HFFc6 (cell line): Measurements from ENCODE around the gene MRPL46. TPM values are rescaled to one million over a fixed set of nuclear protein-coding genes. Genes with fewer than 3 reads are reported as not detected.

Experiments
- DNase-seq: peaks from one replicate; pipeline ENCODE4 v3.0.0-alpha.2; 2018
- H3K27ac Mint-ChIP-seq: 2 replicates; pipeline ENCODE4 v1.8.0; 2020; ENCODE audit warnings: mild to moderate bottlenecking, mixed read lengths
- H3K27me3 Mint-ChIP-seq: 2 replicates; pipeline ENCODE4 v1.8.0; 2021; ENCODE audit warnings: mild to moderate bottlenecking, moderate library complexity, mixed read lengths; ENCODE audit not compliant: insufficient read depth
- H3K36me3 Mint-ChIP-seq: 2 replicates; pipeline ENCODE4 v1.8.0; 2021; ENCODE audit warnings: low read depth, mixed read lengths
- H3K4me1 Mint-ChIP-seq: 2 replicates; pipeline ENCODE4 v1.8.0; 2020; ENCODE audit warnings: low read depth, mixed read lengths
- H3K4me3 Mint-ChIP-seq: 2 replicates; pipeline ENCODE4 v1.8.0; 2020; ENCODE audit warnings: mild to moderate bottlenecking, moderate library complexity, mixed read lengths
- H3K9me3 Mint-ChIP-seq: 2 replicates; pipeline ENCODE4 v1.8.0; 2020; ENCODE audit warnings: mild to moderate bottlenecking, mixed read lengths
- CTCF ChIP-seq: fragments of 200-600 bp; sonication (generic); IDR thresholded peaks from 2 replicates; pipeline ENCODE4 v1.5.0; 2021; ENCODE audit warnings: antibody characterized with exemption, mild to moderate bottlenecking
- total RNA-seq, 6 experiments: library from RNA; stranded (reverse); fragmentation: NEBNext Ultra II Directional; extraction: Animal tissue kit (Norgen Biotek cat#: 25700); gene quantifications; 2 replicates in 1 of 6; 3 replicates in 5 of 6; pipeline ENCODE4 v1.2.3, GENCODE V29; 2021

MRPL46 gene
- total RNA-seq, 6 experiments from 2014 or later = 27.3 to 31.3 (median 29.0) TPM

- H3K27ac Mint-ChIP-seq = no peak overlapping the region
Observed at GRCh38 chr15:88430051-88430450, 37.1 kb downstream of the MRPL46 start.

GRCh38 chr15:88428805-88429605 is 38.2 kb downstream of the MRPL46 start:
- no peak overlapping the region for H3K27ac Mint-ChIP-seq
- H3K27me3 Mint-ChIP-seq = peaks cover 23% of the 10 kb centered on the region
- H3K36me3 Mint-ChIP-seq = no peaks in the 10 kb centered on the region
- H3K4me3 Mint-ChIP-seq = no peak overlapping the region
- no peak for DNase-seq
- no peak for TF ChIP-seq CTCF
- no peaks in the 10 kb centered on the region for H3K9me3 Mint-ChIP-seq
- H3K4me1 Mint-ChIP-seq = no peaks in the 10 kb centered on the region

More at GRCh38 chr15:88430051-88430450, 37.1 kb downstream of the MRPL46 start:
- no peaks in the 10 kb centered on the region for H3K9me3 Mint-ChIP-seq
- H3K36me3 Mint-ChIP-seq = no peaks in the 10 kb centered on the region
- H3K27me3 Mint-ChIP-seq = peaks cover 23% of the 10 kb centered on the region
- no peak overlapping the region for H3K4me3 Mint-ChIP-seq
- no peaks in the 10 kb centered on the region for H3K4me1 Mint-ChIP-seq
- no peak for DNase-seq
- no peak for TF ChIP-seq CTCF

GRCh38 chr15:88428053-88428452 is 39.1 kb downstream of the MRPL46 start:
- DNase-seq = no peak
- H3K27me3 Mint-ChIP-seq = peaks cover 18% of the 10 kb centered on the region
- H3K36me3 Mint-ChIP-seq = no peaks in the 10 kb centered on the region
- H3K4me3 Mint-ChIP-seq = no peak overlapping the region
- no peaks in the 10 kb centered on the region for H3K9me3 Mint-ChIP-seq
- no peak for TF ChIP-seq CTCF
- no peak overlapping the region for H3K27ac Mint-ChIP-seq
- H3K4me1 Mint-ChIP-seq = no peaks in the 10 kb centered on the region

- H3K27me3 Mint-ChIP-seq = peaks cover 17% of the 10 kb centered on the region
Observed at GRCh38 chr15:88426304-88426703, 40.9 kb downstream of the MRPL46 start.

GRCh38 chr15:88423331-88423730 is 43.9 kb downstream of the MRPL46 start:
- H3K9me3 Mint-ChIP-seq = no peaks in the 10 kb centered on the region
- no peak for DNase-seq
- H3K27ac Mint-ChIP-seq = no peak overlapping the region
- peaks cover 7% of the 10 kb centered on the region for H3K27me3 Mint-ChIP-seq
- TF ChIP-seq CTCF = no peak
- no peak overlapping the region for H3K4me3 Mint-ChIP-seq
- H3K36me3 Mint-ChIP-seq = no peaks in the 10 kb centered on the region
- no peaks in the 10 kb centered on the region for H3K4me1 Mint-ChIP-seq

More at GRCh38 chr15:88426304-88426703, 40.9 kb downstream of the MRPL46 start:
- H3K9me3 Mint-ChIP-seq = no peaks in the 10 kb centered on the region
- no peak overlapping the region for H3K27ac Mint-ChIP-seq
- TF ChIP-seq CTCF = no peak
- no peak for DNase-seq
- no peaks in the 10 kb centered on the region for H3K4me1 Mint-ChIP-seq
- no peaks in the 10 kb centered on the region for H3K36me3 Mint-ChIP-seq
- H3K4me3 Mint-ChIP-seq = no peak overlapping the region
